ENCODE results near the gene NAA80. TPM values are rescaled to one million over a fixed set of nuclear protein-coding genes. Genes with fewer than 3 reads are reported as not detected.

Gene NAA80
- total and polyA plus RNA-seq, 10 of the 15 experiments (the other 5 are each of a cell fraction or from before 2014, with no cell fraction given) = 0.48 to 12.7 (median 6.7) TPM

- TF ChIP-seq ZNF592 (IDR thresholded peaks at IDR 0.05) (no peak), ASH2L (IDR thresholded peaks at IDR 0.05; ENCODE audit: borderline replicate concordance, low read depth) (no peak), ZNF384 (IDR thresholded peaks at IDR 0.05; ENCODE audit: borderline replicate concordance, low read depth, low read length) (0 out of 2 replicates have a peak, but pooled peaks have one; percentile 11), ZBED1 (IDR thresholded peaks at IDR 0.05; ENCODE audit: borderline replicate concordance) (no peak), SPI1 (IDR thresholded peaks at IDR 0.05; ENCODE audit: borderline replicate concordance, insufficient read depth, low read depth, low read length) (no peak), BMI1 (IDR thresholded peaks at IDR 0.05; ENCODE audit: borderline replicate concordance) (no peak), SMAD1 (IDR thresholded peaks at IDR 0.05; ENCODE audit: low read depth, partially characterized antibody) (no peak), SUZ12 (IDR thresholded peaks at IDR 0.05; ENCODE audit: unreplicated experiment) (no peak), TBL1XR1 (IDR thresholded peaks at IDR 0.05; ENCODE audit: low read depth, low read length) (peak; percentile 86), IRF4 (IDR thresholded peaks at IDR 0.05; ENCODE audit: low read depth, low read length) (no peak), BRCA1 (IDR thresholded peaks at IDR 0.05; ENCODE audit: low read depth, low read length) (0 out of 2 replicates have a peak, but pooled peaks have one; percentile 21), TCF12 (IDR thresholded peaks at IDR 0.05; ENCODE audit: low read depth, low read length) (no peak), RB1 (IDR thresholded peaks at IDR 0.05; ENCODE audit: borderline replicate concordance) (peak; percentile 65; the same call in 1 of the 2 replicates), HDGF (IDR thresholded peaks at IDR 0.05) (peak; percentile 87), NFYA (IDR thresholded peaks at IDR 0.05; ENCODE audit: borderline replicate concordance, low read depth, low read length) (no peak), POLR2A (IDR thresholded peaks at IDR 0.05; ENCODE audit: low read depth, low read length) (peak; percentile 89), SREBF2 (IDR thresholded peaks at IDR 0.05; ENCODE audit: low read length) (no peak), ZNF24 (IDR thresholded peaks at IDR 0.05) (no peak), BCL11A (IDR thresholded peaks at IDR 0.05; ENCODE audit: low read depth, low read length) (no peak), NFIC (IDR thresholded peaks at IDR 0.05; ENCODE audit: low read depth, low read length) (no peak), STAT3 (IDR thresholded peaks at IDR 0.05; ENCODE audit: low read depth, low read length) (no peak), MYB (IDR thresholded peaks at IDR 0.05; ENCODE audit: borderline replicate concordance, low read depth, low read length) (peak; percentile 34; the same call in 1 of the 2 replicates), TARDBP (IDR thresholded peaks at IDR 0.05; ENCODE audit: borderline replicate concordance) (peak; percentile 99), SP1 (IDR thresholded peaks at IDR 0.05; ENCODE audit: low read depth, low read length) (peak; percentile 88), CEBPB (IDR thresholded peaks at IDR 0.05; ENCODE audit: borderline replicate concordance in 1 of 2, low read depth in 2 of 2, low read length in 2 of 2) (no peak), ZNF274 (IDR thresholded peaks at IDR 0.05; ENCODE audit: insufficient read depth, insufficient read length) (no peak), ATF7 (IDR thresholded peaks at IDR 0.05; ENCODE audit: low read depth) (peak; percentile 20; the same call in 1 of the 2 replicates)
- TF ChIP-seq, protein P1, sequence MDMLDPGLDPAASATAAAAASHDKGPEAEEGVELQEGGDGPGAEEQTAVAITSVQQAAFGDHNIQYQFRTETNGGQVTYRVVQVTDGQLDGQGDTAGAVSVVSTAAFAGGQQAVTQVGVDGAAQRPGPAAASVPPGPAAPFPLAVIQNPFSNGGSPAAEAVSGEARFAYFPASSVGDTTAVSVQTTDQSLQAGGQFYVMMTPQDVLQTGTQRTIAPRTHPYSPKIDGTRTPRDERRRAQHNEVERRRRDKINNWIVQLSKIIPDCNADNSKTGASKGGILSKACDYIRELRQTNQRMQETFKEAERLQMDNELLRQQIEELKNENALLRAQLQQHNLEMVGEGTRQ (IDR thresholded peaks at IDR 0.05; ENCODE audit: borderline replicate concordance, low read depth, low read length) = no peak
Measured at GRCh38 chr3:50292159-50293078, 6.8 kb downstream of the NAA80 start, which contains the start of gene IFRD2 (continued).

Measured in GM12878 (cell line).